ENCODE measurements around the gene DAPP1. TPM values are rescaled to one million over a fixed set of nuclear protein-coding genes. Genes with fewer than 3 reads are reported as not detected.

The DAPP1 gene
- total RNA-seq, 2 experiments from 2014 or later: 8.3 to 9.1 TPM

DNA sequence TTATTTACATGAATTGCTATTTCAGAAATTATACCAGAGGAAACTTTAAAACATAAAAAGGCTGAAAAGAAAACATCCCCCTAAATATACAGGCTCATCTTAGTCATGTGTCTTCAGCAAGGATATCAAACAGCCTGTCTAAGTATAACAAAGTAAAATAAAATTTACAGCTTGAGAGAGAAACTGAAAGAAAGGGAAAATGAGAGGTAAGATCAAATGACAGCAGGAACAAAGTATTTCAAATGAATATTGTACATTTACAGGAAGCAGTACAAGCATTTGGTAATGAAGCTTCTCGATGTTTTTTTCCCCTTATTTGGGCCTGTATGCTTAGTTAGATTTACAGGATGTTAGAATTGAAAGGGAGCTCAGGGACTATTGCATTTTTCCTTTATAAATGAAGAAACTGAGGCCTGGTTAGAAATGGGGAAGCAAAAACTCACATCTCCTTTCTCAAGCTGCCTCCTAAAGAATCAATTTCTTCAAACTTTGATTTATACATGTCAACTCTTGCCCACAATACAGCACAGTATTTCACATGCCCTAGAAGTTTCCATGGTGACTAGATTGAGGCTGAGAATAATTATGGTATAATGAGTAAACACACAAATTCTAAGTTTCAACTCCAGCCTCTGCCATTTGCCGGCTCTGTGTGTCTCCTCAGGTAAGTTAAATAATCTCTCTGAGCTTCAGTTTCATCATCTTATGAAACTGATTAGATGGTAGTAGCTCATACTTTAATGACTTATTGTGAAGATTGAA, 29.3 kb downstream of the DAPP1 start:
- peaks cover 9% of the 10 kb centered on the region for H3K36me3 ChIP-seq (ENCODE audit: insufficient read depth, low read length)
- H3K4me3 Mint-ChIP-seq: peak overlapping the region; percentile 17
- ATAC-seq (ENCODE audit: poor library complexity) (peak; percentile 63), DNase-seq (peak in 3 of 14 experiments; percentile 28 to 60 (median 36))
- peaks cover 28% of the 10 kb centered on the region for H3K4me1 ChIP-seq (ENCODE audit: insufficient read depth, low read length)
- H3K27ac Mint-ChIP-seq: peak overlapping the region; percentile 86
- intact Hi-C loops (cut with DNase I, micrococcal nuclease): loop anchor here in 1 of 2 experiments (2.0 to 5.0 kb wide), 2 partner anchors 29 to 41 kb away; partner anchors contain the start of gene DAPP1
- H3K4me1 Mint-ChIP-seq (ENCODE audit: low read depth): peaks cover 55% of the 10 kb centered on the region
- no peaks in the 10 kb centered on the region for H3K27me3 ChIP-seq (ENCODE audit: control insufficient read depth in 1 of 2, insufficient read depth in 2 of 2, low read length in 2 of 2)
- TF ChIP-seq, protein P1, sequence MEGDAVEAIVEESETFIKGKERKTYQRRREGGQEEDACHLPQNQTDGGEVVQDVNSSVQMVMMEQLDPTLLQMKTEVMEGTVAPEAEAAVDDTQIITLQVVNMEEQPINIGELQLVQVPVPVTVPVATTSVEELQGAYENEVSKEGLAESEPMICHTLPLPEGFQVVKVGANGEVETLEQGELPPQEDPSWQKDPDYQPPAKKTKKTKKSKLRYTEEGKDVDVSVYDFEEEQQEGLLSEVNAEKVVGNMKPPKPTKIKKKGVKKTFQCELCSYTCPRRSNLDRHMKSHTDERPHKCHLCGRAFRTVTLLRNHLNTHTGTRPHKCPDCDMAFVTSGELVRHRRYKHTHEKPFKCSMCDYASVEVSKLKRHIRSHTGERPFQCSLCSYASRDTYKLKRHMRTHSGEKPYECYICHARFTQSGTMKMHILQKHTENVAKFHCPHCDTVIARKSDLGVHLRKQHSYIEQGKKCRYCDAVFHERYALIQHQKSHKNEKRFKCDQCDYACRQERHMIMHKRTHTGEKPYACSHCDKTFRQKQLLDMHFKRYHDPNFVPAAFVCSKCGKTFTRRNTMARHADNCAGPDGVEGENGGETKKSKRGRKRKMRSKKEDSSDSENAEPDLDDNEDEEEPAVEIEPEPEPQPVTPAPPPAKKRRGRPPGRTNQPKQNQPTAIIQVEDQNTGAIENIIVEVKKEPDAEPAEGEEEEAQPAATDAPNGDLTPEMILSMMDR (IDR thresholded peaks at IDR 0.05): no peak
- POLR2A ChIA-PET: interaction anchor here (0.5 to 5.1 kb wide), 12 partner anchors 9 to 1584 kb away, joined by 3 to 35 read pairs (median 5); partner anchors contain the start of genes DAPP1, DNAJB14, H2AZ1 and LAMTOR3
- H3K36me3 Mint-ChIP-seq (ENCODE audit: low read depth): peaks cover 33% of the 10 kb centered on the region
- H3K27me3 Mint-ChIP-seq: no peaks in the 10 kb centered on the region
- CTCF ChIA-PET: interaction anchor here (1.2 to 2.0 kb wide), 3 partner anchors 34 to 103 kb away, joined by 3 to 6 read pairs (median 5); no protein-coding TSS in a partner anchor
- H3K4me3 ChIP-seq (ENCODE audit: low read length): no peak overlapping the region
- H3K9me3 ChIP-seq (ENCODE audit: control insufficient read depth in 1 of 2, insufficient read depth in 1 of 2, low read length in 2 of 2): no peaks in the 10 kb centered on the region
- peak overlapping the region; percentile 37 to 68 for H3K27ac ChIP-seq (ENCODE audit: low read depth in 1 of 2, low read length in 2 of 2)
- no peaks in the 10 kb centered on the region for H3K9me3 Mint-ChIP-seq

DNA sequence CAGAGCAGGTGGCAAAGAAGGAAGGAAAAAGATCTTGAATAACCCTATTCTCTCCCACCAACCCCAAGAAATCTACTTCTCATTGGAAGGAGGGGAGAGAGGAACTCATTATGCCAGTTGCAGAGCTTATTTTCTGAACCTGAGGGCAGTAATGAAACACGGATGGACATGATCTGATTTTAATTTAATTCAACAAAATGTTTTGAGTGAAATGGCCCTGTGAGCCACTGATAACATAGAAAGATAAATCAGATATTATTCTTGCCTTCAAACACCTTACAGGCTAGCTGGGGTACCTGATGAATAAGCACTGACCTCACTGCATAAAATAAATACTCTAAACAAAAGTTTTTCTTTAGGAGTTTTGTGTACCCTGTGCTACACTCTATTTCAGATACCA, 30.3 kb downstream of the DAPP1 start:
- Mint-ChIP-seq H3K36me3 (ENCODE audit: low read depth) (peaks cover 27% of the 10 kb centered on the region), H3K27me3 (no peaks in the 10 kb centered on the region), H3K4me1 (ENCODE audit: low read depth) (peaks cover 59% of the 10 kb centered on the region), H3K27ac (peak overlapping the region; percentile 86), H3K4me3 (peak overlapping the region; percentile 53), H3K9me3 (no peaks in the 10 kb centered on the region)
- Histone ChIP-seq H3K27me3 (ENCODE audit: control insufficient read depth in 1 of 2, insufficient read depth in 2 of 2, low read length in 2 of 2) (no peaks in the 10 kb centered on the region), H3K36me3 (ENCODE audit: insufficient read depth, low read length) (peaks cover 3% of the 10 kb centered on the region), H3K4me3 (ENCODE audit: low read length) (no peak overlapping the region), H3K27ac (ENCODE audit: low read depth in 1 of 2, low read length in 2 of 2) (peak overlapping the region; percentile 51 to 68), H3K9me3 (ENCODE audit: control insufficient read depth in 1 of 2, insufficient read depth in 1 of 2, low read length in 2 of 2) (no peaks in the 10 kb centered on the region), H3K4me1 (ENCODE audit: insufficient read depth, low read length) (peaks cover 35% of the 10 kb centered on the region)
- ATAC-seq (ENCODE audit: poor library complexity): no peak
- intact Hi-C loops (cut with DNase I, micrococcal nuclease): loop anchor here in 1 of 2 experiments (2.0 to 5.0 kb wide), 2 partner anchors 30 to 40 kb away; partner anchors contain the start of gene DAPP1
- TF ChIP-seq, protein P1 (IDR thresholded peaks at IDR 0.05): no peak
- CTCF ChIA-PET: interaction anchor here (1.3 to 2.0 kb wide), 2 partner anchors 35 to 39 kb away, joined by 3 to 6 read pairs; no protein-coding TSS in a partner anchor
- POLR2A ChIA-PET: interaction anchor here (0.7 to 5.1 kb wide), 9 partner anchors 10 to 759 kb away, joined by 3 to 35 read pairs (median 7); partner anchors contain the start of genes ADH5, DAPP1, DNAJB14 and H2AZ1
- DNase-seq: no peak

DNA sequence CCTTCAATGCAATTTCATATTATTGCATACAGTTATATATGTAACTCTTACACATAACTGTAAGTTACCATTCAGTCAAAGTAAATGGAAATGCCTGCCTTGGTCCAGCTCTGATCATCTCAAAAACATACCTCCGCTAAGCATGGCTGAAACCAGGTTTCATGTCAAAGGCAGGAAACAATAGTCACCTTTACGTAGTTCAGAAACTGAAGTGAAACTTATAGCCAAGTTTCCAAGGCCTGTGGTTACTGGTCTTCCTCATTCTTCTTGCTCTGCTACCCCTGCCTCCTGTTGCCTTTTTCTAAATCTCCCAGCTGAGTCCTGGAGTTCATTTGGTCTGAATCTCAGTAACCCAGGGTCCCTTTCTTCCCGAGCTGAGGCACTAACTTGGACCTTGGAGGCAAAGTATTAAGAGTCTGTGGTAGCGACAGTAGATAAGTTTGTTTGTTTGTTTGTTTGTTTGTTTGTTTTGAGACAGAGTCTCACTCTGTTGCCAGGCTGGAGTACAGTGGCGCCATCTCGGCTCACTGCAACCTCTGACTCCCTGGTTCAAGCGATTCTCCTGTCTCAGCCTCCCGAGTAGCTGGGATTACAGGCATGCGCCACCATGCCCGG, 30.8 kb downstream of the DAPP1 start:
- ATAC-seq (ENCODE audit: poor library complexity): peak; percentile 37
- H3K4me1 ChIP-seq (ENCODE audit: insufficient read depth, low read length): peaks cover 35% of the 10 kb centered on the region
- Mint-ChIP-seq H3K27ac (peak overlapping the region; percentile 86), H3K9me3 (no peaks in the 10 kb centered on the region), H3K4me1 (ENCODE audit: low read depth) (peaks cover 59% of the 10 kb centered on the region), H3K27me3 (no peaks in the 10 kb centered on the region), H3K36me3 (ENCODE audit: low read depth) (peaks cover 21% of the 10 kb centered on the region), H3K4me3 (peak overlapping the region; percentile 53)
- peak overlapping the region; percentile 15 for H3K4me3 ChIP-seq (ENCODE audit: low read length)
- ChIA-PET CTCF (interaction anchor here (2.0 kb wide), 1 partner anchor 39 kb away, joined by 6 read pairs; no protein-coding TSS in a partner anchor), POLR2A (interaction anchor here (0.6 to 5.1 kb wide), 8 partner anchors 9 to 759 kb away, joined by 3 to 35 read pairs (median 6); partner anchors contain the start of genes ADH5, DAPP1 and DNAJB14)
- no peaks in the 10 kb centered on the region for H3K27me3 ChIP-seq (ENCODE audit: control insufficient read depth in 1 of 2, insufficient read depth in 2 of 2, low read length in 2 of 2)
- intact Hi-C loops (cut with DNase I, micrococcal nuclease): loop anchor here in 1 of 2 experiments (2.0 to 5.0 kb wide), 2 partner anchors 31 to 40 kb away; partner anchors contain the start of gene DAPP1
- peak overlapping the region in 1 of 2 donors; percentile 68 for H3K27ac ChIP-seq (ENCODE audit: low read depth in 1 of 2, low read length in 2 of 2)
- no peaks in the 10 kb centered on the region for H3K9me3 ChIP-seq (ENCODE audit: control insufficient read depth in 1 of 2, insufficient read depth in 1 of 2, low read length in 2 of 2)
- H3K36me3 ChIP-seq (ENCODE audit: insufficient read depth, low read length): peaks cover 1% of the 10 kb centered on the region
- TF ChIP-seq, protein P1 (IDR thresholded peaks at IDR 0.05): no peak
- DNase-seq: peak in 5 of 14 experiments; percentile 6 to 63 (median 57)
